ENCODE measurements around the gene TRIM73. TPM values are rescaled to one million over a fixed set of nuclear protein-coding genes. Genes with fewer than 3 reads are reported as not detected.

The TRIM73 gene
- total RNA-seq = 0.05 TPM in 1 of 2 replicates, not detected in the other

DNA sequence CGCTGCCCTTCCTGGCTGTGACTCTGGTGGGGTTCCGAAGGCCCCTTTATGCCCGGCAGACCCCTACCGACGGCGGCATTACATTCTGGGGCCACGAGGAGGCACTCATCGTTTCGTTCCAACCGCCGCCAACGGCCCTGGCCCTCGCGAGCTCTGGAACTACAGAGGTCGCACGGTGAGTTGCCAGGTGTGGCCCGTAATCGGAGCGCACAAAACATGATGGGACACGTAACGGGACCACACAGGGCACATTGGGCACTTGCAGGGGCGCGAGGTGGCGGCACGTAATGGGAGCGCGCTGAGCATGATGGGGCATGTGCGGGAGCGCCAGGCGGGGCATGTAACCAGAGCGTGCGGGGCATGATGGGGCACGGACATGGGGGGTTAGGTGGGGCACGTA is at the start of gene TRIM73:
Gene TRIM73, plus strand, starts transcription at position 301 of the 400 bp plus-strand sequence. CDS start 3,305 bp downstream, outside the sequence.

Other genes starting within 250 kb of the TRIM73 start
- 8.7 and 12.2 TPM in 2 replicates for gene POM121C, start 90.7 kb downstream of the TRIM73 start, total RNA-seq
- not detected in 2 replicates for gene SPDYE5, start 96.7 kb downstream of the TRIM73 start, total RNA-seq

Measured in mammary microvascular endothelial cell (primary cell).